GDM1 (cell line): ENCODE measurements around the gene ITPRID2.

Experiments
- DNase-seq: peaks from one replicate; lab custom pipeline; 2025; lab: John Stamatoyannopoulos, UW

Gene ITPRID2

DNA sequence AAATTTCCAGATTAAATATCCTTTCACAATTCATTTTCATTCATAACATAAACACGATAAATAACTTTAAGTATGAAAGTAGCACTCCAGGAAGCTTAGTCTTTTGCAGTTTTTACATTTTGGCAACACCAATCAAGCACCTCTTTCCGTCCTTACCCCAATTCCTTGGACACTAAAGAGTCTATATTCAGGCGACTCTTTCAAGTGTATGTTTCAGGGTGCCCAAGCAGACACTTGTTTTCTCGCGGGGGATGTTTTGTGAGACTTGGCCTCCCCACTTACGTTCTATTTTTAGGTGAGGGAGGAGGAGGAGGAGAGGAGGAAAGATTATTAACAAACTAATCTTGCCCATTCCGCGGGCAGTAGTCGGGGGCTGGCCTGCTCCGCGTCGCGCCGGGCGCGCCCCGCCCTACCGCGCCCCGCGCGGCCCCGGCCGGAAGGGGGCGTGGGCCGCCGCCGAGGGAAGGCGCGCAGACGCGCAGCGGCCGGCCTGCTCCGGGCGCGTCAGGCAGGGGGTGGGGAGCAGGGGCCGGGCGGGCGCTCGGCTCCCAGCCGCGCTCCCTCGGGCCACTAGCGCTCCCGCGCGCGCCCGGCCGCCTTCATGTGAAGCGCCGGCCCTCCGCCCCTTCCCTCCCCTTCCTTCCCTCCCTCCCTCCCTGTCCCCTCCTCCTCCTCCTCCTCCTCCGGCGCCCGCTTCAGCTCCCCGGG lies at the start of gene ITPRID2:
Gene ITPRID2, plus strand, starts transcription at position 473 of the 708 bp plus-strand sequence. CDS start 337 bp downstream, outside the sequence.
- peak; percentile 89 for DNase-seq

DNA sequence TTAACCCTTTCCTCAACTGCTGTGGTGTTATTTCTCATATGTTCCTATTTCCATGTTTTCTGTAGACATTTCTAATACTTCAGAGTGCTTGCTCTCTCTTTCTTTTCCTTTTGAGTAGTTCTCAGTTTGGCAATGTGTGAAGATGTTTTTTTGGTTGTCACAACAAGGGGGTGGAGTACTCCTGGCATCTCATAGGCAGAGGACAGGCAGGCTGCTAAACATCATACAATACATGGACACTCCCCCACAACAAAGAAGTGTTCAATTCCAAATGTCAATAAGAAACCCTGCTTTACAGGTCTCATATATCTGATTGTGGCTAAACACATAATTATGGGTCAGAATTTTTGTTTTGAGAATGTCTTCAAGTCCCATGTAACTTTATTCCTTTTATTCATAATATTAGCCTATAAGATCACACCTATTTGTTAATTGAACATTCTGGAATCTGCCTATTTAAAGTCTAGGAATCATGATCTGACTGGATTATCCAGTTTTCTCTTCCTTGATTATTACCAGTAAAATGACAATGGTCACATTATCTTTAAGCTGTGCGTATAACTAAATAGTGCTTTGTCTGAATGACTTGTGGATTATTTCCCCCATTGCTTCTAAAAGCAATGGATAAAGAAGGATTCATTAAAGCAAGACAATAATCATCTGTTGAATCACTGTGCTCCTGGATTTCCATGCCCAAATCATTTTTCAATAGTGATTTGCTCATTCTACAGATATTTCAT lies 46.8 kb upstream of the ITPRID2 start:
- DNase-seq, result no peak

DNA sequence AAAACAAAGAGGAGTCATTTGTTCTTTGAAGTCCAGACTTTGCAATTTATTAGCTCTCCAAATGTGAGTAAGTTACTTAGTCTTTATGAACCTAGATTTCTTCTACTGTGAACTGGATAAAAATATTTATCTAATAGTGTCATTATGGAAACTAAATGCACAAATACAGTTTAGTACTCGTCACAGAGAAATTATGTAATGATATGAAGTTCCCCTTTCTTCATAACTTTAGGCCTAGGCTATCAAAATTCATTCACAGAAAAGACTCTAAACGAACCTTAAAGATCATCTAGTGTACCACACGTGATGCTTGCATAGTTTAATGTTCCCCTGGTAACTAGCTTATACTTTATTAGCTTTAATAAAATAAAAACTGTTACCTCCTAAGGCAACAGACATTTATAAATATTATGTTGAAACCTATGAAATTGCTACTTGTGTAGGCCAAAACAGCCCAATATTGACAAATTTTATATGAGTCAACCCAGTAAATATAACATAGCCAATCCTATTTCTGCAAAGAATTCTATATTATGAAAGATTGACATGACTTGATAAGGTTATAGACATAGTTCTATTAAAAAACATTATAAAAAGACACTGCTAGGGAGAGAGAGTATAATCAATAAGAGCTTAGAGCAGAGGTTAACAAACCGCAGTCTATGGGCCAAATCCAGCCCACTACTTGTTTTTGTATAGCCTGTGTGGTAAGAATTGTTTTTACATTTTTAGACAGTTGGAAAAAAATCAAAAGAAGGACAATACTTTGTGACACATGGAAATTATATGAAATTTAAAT lies 44.9 kb upstream of the ITPRID2 start:
- no peak for DNase-seq

DNA sequence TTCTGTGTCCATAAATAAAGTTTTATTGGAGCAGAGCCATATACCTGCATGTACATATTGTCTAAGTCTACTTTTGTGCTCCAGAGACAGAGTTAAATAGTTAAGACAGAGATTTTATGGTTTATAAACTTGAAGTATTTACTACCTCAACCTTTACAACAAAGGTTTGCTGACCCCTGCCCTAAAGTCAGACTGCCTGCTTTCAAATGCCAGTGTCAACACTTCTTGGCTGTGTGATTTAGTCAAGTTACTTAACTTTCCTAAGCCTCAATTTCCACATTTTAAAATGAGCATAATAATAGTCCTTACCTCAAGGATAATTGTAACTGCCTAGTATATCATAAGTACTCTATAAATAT lies 44.4 kb upstream of the ITPRID2 start:
- DNase-seq, result no peak

DNA sequence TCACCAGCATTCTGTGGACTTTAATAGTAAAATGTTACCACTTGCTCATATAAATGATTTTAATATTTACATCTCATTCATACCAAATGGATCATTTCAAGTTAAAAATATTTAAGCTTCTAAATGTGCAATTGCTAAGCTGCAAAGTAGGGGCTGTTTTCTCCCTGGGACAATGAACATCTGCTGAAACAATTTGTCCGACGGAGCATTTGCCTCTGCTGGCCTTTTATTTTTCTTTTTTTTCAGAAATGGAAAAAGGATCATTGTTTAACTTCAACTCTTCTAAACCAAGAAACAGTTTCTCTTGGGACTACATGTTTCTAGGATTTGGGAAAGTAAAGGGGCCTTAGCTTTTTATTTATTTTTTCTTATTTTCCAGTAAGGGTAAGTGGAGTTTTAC lies 43.8 kb upstream of the ITPRID2 start:
- DNase-seq, result no peak

DNA sequence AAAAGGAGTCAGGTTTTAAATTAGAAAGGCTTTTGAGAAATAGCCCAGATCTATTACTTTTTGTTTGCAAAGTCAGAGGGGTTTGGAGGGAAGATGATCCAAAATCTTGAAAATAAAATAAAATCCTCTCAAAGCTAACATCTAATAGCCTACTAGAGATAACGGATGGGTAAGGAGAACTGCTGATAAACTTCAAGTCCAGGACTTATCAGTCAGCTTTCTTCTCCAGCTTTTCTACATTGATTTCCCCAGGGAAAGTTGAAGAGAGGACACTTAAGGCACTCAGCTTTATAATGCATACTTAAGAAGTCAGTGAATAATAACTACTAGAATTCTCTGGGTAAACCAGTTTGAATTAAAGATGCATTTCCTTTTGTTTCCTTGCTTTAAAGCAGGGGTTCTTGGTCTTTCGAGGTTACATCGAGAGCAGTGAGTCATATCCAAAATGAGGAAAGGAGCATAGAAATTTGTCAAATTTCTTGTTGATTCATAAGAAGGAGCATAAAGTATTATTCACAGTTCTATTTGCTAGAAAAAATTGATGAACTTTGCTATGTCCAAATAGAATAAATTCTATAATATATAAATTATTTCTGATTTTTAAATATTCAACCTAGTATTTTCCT lies 43.2 kb upstream of the ITPRID2 start:
- no peak for DNase-seq

DNA sequence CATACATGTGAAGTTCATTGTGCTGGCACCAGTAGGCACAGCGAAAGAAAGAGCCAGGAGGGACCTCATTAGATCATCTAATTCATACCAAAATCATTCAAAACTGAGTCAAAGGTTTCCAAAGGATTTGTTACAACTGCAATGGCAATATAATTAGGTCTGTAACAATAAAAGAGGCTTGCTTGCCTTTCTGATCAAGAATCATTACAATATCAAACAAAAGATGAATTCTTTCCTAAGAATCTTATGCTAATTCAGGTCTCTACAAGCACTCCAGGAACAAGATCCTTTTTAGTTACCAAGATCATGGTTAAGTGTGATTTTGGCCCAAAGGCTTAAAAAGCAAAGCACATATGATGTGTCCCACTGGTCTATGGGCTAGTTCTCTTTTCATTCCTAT lies 41.9 kb upstream of the ITPRID2 start:
- DNase-seq, result no peak

DNA sequence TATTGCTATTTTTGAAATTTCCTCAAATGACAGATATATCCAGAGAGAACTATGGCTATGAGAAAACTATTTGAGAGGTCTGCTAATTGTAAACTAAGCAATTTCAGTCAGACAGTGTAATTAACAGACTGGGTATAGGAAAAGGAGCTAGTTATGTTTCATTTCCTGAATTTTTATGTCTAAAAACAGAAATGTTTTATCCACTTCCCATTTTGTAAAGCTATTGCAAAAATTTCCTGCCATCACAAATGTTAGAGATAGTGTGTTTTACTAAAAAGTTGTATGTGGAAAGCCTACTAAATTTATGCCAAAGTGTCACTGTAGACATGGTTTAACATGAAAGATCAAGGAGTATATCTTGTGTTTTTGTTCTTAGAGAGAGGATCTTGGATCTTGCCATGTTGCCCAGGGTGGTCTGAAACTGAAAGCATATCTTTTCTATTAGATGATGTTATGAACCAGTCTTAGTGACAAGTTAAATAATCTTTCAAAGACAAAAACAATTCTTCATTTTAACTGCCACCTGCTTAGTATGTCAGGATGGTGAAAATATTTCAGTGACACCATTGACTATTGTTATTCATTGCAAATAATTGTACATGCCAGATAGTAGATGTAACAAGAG lies 40.5 kb upstream of the ITPRID2 start:
- DNase-seq, result no peak

DNA sequence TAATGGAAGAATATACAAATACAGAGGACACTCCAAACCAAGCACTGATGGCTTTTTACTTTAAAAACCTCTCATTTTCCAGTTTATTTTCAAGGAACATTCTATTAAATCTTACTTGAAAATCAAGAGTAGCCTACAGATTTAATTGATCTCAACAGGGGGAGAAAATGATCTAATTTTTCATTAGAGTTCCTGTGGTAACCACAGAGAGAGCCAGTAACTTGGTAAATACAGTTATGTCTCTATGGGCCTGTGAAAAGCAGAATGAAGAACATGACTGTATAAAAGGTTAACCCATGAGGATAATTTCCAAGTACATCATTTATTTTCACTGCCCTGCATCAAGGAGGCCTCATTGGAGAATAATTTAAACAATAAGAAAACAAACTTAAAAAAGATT lies 39.8 kb upstream of the ITPRID2 start:
- DNase-seq, result no peak

DNA sequence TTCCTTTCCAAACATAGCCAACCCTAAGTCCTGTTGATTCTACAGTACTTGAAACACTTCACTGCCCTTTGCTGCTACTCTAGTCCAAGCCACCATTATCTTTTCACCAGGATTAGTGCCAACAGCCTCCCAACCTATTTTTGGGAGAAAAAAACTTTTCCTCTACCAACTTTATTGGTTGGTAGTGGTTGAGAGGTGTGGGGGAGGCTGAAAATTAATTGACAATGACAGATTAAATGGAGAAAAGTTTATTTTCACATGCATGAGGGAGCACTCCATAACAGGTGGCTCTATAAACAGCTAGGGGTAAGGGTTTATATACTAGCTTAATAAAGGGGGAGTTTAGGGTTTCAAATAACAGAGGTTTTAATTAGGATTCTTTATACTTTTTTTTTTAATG lies 37.8 kb upstream of the ITPRID2 start:
- no peak for DNase-seq

DNA sequence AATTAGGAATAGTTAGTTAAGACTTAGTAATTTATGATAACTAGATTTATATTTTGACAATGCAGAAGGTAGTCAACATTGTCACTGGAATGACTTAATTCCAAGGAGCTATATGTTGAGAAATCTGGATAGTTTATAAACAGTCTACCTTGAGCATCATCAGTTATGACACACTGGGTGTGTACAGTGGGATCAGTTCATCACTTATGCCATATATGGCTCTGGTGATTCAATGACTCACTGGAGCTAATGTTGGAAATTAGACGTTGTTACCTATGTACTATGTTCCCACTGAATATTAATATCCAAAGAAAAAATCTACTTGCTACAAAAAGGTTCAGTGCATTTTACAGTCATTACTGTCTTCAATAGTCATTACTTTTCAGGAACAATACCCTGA lies 34.0 kb upstream of the ITPRID2 start:
- no peak for DNase-seq

DNA sequence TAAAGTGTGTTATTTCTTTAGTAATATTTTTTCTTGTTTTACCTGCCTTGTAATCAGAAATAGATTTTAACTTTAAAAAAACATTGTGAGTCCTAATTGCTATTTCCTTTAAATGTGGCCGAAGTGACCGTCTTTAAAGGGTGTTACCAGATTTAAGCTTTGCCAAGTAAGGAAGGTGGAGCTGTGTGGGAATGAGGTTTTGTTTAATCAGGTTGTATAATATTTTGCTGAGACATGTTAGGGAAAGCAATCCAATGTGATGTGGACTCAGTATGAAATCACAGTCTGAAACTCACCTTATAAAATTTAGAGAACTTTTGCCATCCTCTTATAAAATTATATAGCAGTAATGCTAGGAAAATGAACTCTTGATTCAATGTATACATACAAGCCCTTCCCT lies 32.9 kb upstream of the ITPRID2 start:
- DNase-seq, result no peak

DNA sequence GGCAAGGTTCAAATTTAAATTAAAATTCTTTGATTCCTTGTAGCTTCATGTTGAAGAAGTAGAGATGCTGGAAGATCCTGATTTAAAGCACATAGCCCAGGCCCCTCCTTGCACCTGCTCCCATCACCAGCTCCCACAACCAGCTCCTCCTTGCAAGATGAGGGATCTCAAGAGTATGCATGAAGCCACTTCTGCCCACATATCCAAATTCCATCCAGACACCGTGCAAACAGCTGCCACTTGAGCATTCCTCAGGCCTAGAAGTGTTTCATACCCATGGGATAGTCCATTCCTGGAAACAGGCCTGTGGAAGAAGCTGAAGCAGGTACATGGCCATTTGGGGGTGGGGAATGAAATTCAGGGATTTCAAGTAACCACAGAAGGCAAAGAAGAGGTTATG lies 32.4 kb upstream of the ITPRID2 start:
- no peak for DNase-seq

DNA sequence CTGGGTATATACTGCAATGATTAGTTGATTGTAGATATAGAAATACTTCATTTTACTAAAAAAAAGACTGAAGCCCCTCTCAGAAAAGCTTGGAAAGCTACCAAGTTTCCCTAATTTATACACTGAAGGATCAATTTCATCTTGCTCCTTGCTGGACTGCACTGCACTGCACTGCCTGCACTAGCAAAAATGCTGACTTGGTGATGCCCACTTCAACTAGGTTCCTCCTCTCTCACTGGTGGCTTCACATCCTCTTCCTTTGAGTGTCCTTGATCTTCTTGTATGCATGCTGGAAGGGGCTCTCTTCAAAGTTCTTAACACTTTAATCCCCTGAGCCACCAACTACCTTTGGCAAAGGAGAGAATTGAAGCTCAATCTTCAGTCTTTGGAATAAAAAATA lies 31.7 kb upstream of the ITPRID2 start:
- no peak for DNase-seq

DNA sequence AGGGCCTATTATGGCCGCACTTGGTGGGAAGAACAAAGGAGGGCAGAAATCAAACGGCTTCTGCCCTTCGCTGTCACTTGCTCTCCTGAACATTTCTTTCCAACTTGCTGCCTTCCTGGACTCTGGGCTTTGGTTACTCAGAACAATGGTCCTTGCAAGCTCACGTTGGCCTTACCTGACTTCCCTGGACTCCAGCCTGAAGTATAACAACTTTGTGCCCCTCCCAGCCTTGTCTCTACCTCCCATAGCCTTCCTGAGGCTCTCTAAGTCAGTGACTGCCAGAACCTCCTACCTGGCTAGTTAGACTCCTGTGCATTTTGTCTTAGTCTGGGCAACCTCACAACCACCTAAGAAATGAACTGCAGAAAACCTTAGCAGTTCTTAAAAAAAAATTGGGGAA lies 30.2 kb upstream of the ITPRID2 start:
- DNase-seq, result no peak

DNA sequence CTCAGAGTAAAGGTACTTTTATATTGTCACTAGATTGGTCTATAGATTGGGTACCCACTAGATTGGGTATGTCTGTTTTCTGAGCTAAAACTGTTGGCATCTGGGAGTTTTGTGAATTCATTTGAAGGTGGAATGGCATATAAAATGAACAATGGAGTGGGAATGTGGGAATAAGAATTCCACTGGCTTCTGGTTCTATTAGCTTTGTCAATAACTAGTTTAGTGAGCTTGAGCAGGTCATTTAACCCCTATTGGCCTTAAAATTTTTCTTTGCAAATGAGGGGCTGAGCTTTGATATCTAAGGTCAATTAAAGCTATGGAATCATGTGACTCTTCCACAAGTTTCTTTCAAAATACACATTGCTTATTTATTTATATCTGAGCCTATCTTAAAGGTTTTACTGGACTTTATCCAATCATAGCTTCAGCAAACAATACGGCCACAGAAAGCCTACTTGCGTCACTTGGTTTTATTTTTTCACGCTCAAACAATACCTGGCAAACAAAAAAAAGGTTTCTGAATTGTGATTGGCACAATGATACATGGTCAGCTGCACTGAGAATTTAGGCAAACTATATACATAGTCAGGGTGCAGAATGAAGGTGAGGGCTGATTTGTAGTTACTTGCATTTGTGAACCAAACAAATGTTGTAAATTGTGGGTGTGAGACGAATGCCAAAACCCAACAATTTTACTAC lies 28.8 kb upstream of the ITPRID2 start:
- DNase-seq, result no peak

DNA sequence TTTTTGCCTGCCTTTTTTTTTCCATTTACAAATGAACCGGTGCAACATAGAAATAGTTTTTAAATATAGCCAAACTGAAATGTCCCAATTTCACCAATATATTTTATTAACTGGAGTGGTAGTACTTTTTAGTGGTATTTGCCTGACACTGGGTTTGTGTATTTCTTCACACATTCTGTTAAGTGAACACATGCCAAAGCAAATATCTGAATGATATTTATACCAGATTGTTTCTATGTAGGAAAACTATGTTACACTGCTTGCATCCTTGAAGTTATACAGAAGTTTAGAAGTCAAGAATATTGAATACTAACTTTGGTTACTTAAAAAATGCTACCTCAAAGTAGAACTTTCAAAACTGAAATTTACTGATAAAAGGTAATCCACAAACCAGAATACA lies 19.4 kb upstream of the ITPRID2 start:
- DNase-seq, result no peak

DNA sequence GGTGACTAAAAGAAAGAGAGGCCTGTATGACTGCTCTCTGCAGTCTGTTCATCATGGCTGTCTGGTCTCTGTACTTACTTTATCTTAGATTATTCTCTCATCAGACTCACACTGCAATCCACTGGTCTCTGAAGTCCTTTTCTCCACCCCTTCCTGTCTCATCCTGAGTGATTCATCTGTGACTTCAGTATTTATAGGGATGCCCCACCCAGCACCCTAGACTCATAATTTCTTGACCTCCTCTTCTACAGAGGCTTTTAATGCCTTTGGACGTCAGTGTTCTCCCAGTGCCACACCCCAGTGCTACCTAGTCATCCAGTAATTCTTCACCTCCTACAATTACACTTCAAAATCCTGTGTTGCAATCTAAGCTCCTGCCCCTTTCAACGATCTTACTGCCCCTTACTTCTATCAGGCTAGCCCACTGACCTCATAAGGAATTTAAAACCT lies 14.9 kb upstream of the ITPRID2 start:
- no peak for DNase-seq

DNA sequence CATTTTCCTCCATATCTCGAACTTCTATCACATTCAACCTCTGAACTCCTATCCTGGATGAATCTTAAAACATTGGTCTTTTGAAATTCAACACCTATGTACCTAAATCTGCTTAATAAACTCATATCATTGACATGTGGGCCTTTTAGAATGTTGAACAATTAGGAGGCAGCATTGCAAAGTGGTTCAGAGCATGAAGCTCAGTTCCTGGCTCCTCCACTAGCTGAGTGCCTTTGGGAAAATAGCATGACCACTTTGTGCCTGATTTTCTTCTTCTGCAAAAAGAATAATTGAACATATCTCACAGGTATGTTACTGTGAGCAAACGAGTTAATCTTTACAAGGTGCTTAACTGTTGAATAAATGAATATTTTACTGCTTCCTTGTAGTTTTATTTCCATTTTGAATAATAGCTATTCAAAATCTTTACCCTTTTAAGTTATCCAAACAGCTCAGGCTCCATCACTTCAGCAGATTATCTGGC lies 14.3 kb upstream of the ITPRID2 start:
- DNase-seq, result no peak

DNA sequence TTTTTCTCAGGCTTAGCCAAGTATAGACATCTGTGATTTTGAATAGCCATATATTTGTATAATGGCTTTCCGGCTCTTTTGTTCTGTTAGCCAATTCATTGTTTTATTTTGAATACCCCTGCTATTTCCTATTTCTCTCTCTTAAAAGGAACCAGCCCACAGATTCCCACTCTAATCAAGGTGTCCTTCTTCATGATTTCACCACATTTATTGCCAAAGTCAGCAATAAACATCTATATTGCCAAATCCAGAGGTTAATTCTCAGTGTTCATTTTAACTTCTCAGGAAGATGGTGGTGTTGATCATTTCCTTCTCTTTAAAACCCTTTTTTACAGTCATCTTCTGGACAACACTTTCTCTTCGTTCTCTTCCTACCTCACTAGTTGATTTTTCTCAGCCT lies 13.1 kb upstream of the ITPRID2 start:
- no peak for DNase-seq

DNA sequence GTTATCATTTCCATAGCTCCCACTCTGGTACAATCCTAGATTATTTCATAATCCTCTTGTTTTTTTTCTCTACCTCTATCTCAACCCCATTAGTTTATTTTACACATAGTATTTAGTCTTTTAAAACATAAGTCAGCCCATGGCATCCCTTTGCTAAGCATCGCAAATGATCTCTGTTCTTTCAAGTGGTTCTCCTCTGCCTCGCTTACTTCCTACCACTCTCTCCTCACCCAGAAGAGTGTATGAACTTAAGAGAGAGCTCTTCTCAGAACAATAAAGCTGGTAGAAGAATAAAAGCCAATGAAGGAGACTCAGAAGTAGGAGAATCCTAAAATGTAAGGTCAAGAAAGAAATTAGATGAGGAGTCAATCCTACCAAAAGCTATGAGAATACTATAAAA lies 12.2 kb upstream of the ITPRID2 start:
- no peak for DNase-seq
